Activated naive CD4-positive, alpha-beta T cell treated with anti-CD3 and anti-CD28 coated beads, Interleukin-2, amount 50 U/mL, for 16 hours (primary cell): Measurements from ENCODE around the gene ILDR1.

Experiments
- DNase-seq: peaks from one replicate; pipeline ENCODE4 v3.0.0-alpha.2; 2020

The ILDR1 gene

DNA sequence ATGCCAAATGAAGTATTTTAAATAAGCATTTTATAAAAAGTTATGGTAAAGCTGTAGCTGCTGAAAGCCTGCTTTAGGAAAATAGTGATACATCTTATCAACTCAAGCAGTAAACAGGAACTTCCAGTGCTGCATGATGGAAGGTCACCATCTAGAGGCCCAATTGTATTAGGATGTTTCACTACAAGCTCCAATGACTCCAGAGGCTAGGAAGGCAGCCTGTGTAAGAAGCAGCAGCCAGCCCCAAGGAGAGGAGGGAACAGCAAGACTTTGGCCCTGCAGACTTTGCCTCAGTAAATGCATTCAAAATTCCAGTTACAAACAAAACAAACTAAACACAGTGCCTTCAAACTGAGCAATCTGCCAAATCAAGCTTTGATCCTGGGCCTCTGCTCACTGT lies 32.1 kb downstream of the ILDR1 start:
- no peak for DNase-seq

- DNase-seq: no peak
These were observed 33.9 kb downstream of the ILDR1 start for GRCh38 chr3:121988146-121988545.

DNA sequence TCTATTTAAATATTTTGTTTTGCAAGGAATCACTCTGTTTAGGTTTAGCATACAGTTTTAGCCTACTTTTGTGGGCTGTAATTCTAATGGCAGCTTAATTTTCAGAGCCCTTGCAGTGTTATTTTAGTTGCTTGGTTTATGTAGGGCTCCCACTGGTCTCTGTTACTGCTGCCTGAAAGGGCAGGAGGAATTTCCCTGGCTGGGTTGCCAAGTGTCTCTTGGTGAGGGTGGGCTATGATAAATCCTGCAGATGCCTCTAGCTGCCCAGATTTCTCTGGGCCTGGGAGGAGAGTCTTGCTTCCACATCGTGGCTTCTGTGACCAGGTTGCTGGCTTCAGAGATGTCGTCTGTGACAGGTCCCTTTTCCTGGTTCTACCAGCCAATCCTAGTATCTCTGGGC lies 36.2 kb downstream of the ILDR1 start:
- DNase-seq: no peak

DNA sequence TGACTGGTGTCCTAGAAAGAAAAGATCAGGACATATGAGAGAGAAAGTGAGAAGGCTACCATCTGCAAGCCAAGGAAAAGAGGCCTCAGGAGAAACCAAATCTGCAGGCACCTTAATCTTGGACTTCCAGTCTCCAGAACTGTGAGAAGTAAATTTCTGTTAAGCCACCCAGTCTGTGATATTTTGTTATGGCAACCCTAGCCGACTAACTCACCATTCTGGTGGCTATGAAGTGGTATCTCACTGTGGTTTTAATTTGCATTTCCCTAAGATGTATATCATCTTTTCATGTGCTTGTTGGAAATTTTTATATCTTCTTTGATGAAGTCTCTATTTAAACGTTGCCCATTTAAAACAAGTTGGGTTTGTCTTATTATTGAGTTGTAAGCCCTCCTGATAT lies 40.6 kb downstream of the ILDR1 start:
- DNase-seq: no peak

DNA sequence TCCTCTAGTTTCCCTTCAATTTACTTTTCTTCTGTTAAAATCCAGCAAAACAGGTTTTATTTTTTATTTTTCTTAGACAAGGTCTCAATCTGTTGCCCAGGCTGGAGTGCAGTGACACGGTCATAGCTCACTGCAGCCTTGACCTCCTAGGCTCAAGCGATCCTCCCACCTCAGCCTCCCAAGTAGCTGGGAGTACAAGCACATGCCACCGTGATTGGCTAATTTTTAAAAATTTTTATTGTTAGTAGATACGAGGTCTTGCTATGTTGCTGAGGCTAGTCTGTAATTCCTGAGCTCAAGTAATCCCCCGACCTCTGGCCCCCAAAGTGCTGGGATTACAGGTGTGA lies 41.6 kb downstream of the ILDR1 start:
- DNase-seq: no peak

GRCh38 chr3:121979734-121980449 lies 42.2 kb downstream of the ILDR1 start:
- DNase-seq: no peak

GRCh38 chr3:121979246-121979645 lies 42.8 kb downstream of the ILDR1 start:
- no peak for DNase-seq

GRCh38 chr3:121976727-121977126 lies 45.3 kb downstream of the ILDR1 start:
- DNase-seq: no peak

- DNase-seq: no peak
These were observed 46.2 kb downstream of the ILDR1 start for GRCh38 chr3:121975702-121976302.

GRCh38 chr3:121974601-121975111 lies 47.4 kb downstream of the ILDR1 start:
- no peak for DNase-seq

DNA sequence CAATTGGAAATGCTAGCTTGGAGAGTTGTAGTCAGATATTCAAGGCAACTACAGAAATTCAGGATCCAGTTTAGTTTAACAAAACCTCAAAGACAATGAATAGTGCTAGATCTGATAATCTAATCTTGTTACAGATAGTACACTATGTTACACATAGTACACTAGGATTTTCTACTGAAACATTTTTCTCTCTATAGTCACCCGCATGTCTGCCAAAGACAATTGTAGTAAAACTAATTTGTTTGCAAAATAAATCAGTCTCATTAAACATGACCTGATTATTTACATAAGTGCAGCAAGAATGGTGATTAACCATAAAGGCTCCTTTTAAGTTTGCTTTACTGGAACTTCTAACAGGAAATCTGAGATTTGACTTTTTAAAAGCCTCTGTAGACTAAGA lies 52.0 kb downstream of the ILDR1 start:
- no peak for DNase-seq

GRCh38 chr3:121969631-121970030 lies 52.4 kb downstream of the ILDR1 start:
- DNase-seq: no peak

DNA sequence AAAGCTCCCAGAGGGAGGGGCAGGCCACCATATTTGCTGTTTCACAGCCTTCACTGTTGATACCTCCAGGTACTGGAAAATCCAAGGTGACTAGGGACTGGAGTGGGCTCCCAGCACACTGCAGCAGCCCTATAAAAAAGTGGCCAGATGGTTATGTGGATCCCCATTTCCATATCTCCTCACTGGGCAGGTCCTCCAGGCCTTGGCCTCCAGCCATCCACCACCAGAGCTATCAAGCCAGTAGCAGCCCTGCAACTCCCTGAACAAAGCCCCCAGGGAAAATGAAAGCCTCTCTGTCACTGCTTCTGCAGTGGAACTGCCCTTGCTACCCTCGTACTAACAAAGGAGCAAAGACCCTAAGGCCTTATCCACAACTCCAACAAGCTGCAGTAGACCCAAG lies 58.4 kb downstream of the ILDR1 start:
- DNase-seq: no peak

DNA sequence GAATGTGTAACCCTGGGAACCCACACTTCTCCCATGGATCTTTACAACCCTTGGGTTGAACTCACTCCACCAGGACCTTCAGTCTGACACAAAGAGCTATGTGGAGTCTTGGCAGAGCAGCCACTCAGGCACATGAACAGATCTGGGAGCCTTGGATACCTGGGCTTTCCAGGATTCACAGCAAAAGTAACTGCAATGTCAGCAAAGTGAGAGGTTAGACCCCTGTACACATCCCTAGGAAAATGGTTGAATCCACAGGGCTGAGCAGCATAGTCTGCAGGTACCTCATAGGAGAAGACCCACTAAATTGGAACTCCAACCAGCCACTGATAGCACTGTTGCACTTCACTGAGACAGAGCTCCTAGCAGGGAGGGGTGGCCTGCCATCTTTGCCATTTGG lies 59.6 kb downstream of the ILDR1 start:
- DNase-seq: no peak

- DNase-seq: no peak
These were observed 60.8 kb downstream of the ILDR1 start for GRCh38 chr3:121961283-121961682.

- DNase-seq: no peak
These were observed 63.2 kb downstream of the ILDR1 start for GRCh38 chr3:121958801-121959200.

GRCh38 chr3:121957674-121958415 lies 64.2 kb downstream of the ILDR1 start:
- DNase-seq: no peak

DNA sequence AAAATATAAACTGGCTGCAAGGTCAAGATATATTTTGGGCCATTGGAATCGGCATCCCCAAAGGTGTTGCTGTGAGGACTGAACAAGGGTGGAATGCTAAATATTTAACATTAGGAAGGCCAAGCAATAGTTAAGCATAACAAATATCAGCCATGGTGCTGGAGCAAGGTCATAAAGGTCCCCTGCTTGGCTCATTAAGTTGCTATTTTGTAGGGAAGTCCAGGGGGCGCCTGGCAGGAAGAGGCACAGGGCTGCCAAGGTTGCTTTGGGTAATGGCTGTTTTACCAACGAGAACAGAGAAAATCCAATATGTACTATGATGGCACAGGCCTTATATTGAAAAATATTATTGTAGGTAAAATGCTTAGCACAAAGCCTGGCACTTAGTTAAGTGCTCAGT lies 65.7 kb downstream of the ILDR1 start:
- no peak for DNase-seq

DNA sequence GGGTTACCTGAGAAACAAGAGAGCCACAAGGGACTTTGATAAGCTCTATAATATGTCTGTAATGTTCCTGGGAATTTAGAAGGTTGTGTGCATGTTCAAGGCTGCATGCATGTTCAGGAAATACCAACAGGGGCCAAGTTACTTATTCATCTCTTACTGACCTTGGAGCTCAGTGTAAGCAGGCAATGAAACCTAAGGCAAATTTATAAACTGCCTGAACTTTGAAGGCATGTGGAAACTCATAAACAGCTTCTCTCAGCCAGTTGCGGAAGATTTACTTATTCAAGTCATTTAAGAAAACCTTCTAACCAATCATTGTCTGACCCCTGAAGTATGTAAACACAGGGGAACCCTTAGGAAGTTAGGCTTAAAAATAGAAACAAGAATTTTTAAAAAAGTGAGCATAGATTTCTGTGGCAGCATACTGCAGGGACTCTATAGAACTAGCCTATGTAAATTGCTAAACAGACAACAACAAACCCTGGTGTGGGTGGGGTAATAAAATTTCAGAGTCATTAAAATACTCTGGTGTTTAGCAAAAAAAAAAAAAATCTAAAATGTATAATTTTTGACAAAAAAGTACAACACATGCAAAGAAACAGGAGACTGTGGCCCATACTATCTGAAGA lies 70.6 kb downstream of the ILDR1 start:
- no peak for DNase-seq

DNA sequence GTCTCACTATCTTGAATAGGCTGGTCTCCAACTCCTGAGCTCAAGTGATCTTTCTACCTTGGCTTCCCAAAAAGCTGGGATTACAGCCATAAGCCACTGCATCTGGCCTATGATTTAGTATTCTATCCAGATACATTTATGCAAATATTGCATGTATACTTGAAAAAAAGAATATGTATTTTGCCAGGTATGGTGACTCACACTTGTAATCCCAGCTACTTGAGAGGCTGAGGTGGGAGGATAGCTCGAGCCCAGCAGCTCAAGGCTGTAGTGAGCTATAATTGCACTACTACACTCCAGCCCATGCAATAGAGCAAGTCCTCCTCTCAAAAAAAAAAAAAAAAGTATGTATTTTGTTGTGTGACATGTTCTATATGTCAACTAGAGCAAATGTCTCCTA lies 73.4 kb downstream of the ILDR1 start:
- no peak for DNase-seq

DNA sequence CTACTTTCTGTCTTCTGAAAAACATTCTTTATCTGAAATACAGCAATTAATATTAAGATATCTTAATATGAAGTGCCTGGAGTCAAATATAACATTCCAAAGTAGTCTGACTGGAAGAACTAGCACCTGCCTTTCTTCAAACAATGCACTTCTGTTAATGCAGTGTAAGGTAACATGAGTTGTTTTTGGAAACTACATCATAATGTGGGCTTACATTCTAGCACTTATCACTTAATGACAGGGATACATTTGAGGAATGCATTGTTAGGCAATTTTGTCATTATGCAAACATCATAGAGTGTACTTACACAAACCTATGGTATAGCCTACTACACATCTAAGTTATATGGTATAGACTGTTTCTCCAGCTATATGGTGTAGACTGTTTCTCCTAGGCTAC lies 78.6 kb downstream of the ILDR1 start:
- DNase-seq: no peak

DNA sequence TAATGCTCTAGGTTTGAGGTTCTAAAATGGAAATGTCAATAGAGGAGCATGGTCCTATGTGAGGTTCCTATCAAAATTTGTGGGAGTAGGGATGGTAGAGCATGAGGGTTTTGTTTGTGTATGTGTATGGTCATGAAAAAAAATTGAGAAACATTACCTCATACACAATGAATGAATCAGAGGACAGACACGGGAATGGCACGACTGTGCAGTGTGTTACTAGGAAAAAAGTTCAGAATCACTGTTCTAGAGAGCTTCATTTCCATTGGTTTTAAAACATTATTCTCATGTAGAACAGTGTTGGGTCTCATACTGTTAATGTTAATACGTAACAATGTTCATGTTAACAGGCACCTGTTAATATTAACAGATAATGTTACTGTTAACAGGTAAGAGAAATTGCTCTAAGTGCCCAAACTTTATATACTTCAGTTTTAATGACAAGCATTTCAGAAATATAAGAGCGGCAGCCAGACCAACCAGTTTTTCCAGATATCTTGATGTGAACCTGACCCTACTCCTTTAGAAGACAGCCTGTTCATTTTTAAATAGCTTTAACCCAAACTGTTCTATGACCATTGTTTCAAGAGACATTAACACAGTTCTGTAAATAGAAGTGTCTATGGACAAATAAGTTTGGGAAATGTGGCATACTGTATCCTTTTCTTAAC lies 79.8 kb downstream of the ILDR1 start:
- DNase-seq: no peak

DNA sequence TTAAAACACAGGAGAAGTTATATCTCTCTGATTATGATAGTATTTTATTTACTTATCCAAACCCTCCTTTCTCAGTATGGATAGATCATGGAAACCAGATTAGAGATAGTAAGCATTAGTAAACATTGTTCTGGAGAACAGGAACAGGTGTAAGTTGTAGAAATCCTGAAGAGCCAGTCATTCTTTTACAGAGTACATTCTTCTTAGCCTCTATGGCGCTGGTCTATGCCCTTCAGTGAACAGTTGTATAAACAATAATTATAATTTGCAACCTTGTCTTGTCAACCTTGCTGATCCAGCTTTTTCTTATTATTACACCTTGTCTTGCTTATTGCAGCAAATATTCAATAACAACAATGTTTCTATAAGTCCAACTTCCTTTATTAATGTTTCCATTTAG lies 80.5 kb downstream of the ILDR1 start:
- no peak for DNase-seq
